Stimulated activated CD4-positive, alpha-beta T cell treated with anti-CD3 and anti-CD28 coated beads, Interleukin-4, amount 100 ng/mL, for 4 hours (primary cell): Measurements from ENCODE around the gene PRB3.

Source experiments
- DNase-seq, 2 experiments: peaks; one replicate each; pipeline ENCODE4 v3.0.0-alpha.2; 2020

The PRB3 gene

GRCh38 chr12:11269607-11270006, at the start of gene PRB3:
Gene PRB3 (minus strand): TSS chr12:11269707. CDS start chr12:11269669, 38 bp downstream.
- no peak for DNase-seq

- DNase-seq: no peak
Measured at GRCh38 chr12:11310336-11310735, 40.8 kb upstream of the PRB3 start, which contains the start of gene PRB4. Gene PRB4 (minus strand): TSS chr12:11310436. CDS start chr12:11310398, 38 bp downstream.

- DNase-seq: no peak
Measured at GRCh38 chr12:11307143-11307542, 37.6 kb upstream of the PRB3 start.

GRCh38 chr12:11273449-11273848, 3.9 kb upstream of the PRB3 start:
- no peak for DNase-seq

- DNase-seq: no peak
Measured at GRCh38 chr12:11264501-11264900, 5.0 kb downstream of the PRB3 start.

- no peak for DNase-seq
Measured at GRCh38 chr12:11246489-11246888, 23.0 kb downstream of the PRB3 start.

GRCh38 chr12:11242656-11243055, 26.9 kb downstream of the PRB3 start:
- no peak for DNase-seq

GRCh38 chr12:11240348-11240930, 29.1 kb downstream of the PRB3 start:
- DNase-seq: no peak

GRCh38 chr12:11238275-11238674, 31.2 kb downstream of the PRB3 start:
- no peak for DNase-seq

GRCh38 chr12:11233532-11233931, 36.0 kb downstream of the PRB3 start:
- DNase-seq: no peak

- DNase-seq: peak; percentile 5 to 8
Measured at GRCh38 chr12:11228296-11228879, 41.1 kb downstream of the PRB3 start.

- no peak for DNase-seq
Measured at GRCh38 chr12:11227373-11227772, 42.1 kb downstream of the PRB3 start.
